SK-N-SH treated with all-trans-retinoic acid at 6 μM for 48 hours (cell line): Measurements from ENCODE around the gene CDH1.

Experiments
- ATAC-seq: fragments of 200-7000 bp; cut with Tn5 transposase; 3 replicates; pipeline ENCODE4 v1.9.1; 2020; ENCODE audit warnings: mild to moderate bottlenecking, moderate library complexity
- ARNTL ChIP-seq: fragments of 450-650 bp; formaldehyde crosslinking; IDR thresholded peaks from 2 replicates; pipeline ENCODE4 v1.5.0; 2020; ENCODE audit warnings: low read depth, mild to moderate bottlenecking, moderate library complexity, borderline replicate concordance
- BACH2 ChIP-seq: fragments of 250-450 bp; sonication (Bioruptor Pico); IDR thresholded peaks from 2 replicates; pipeline ENCODE4 v1.9.0; 2021; ENCODE audit warnings: mild to moderate bottlenecking, borderline replicate concordance
- ESRRG ChIP-seq: fragments of 250-450 bp; sonication (Bioruptor Pico); IDR thresholded peaks from 2 replicates; pipeline ENCODE4 v1.6.1; 2021; ENCODE audit warnings: mild to moderate bottlenecking
- GLIS3 ChIP-seq: fragments of 250-450 bp; sonication (Bioruptor Pico); IDR thresholded peaks from 2 replicates; pipeline ENCODE4 v1.5.0; 2020; ENCODE audit warnings: mild to moderate bottlenecking, moderate library complexity
- ISL1 ChIP-seq: fragments of 250-450 bp; sonication (Bioruptor Pico); IDR thresholded peaks from 2 replicates; pipeline ENCODE4 v2.1.2; 2022; ENCODE audit warnings: mild to moderate bottlenecking, moderate library complexity
- OSR1 ChIP-seq: fragments of 250-450 bp; sonication (Bioruptor Pico); IDR thresholded peaks from 2 replicates; pipeline ENCODE4 v1.8.0; 2022; ENCODE audit warnings: moderate library complexity, mild to moderate bottlenecking, inconsistent platforms
- PPARA ChIP-seq: fragments of 250-450 bp; sonication (Bioruptor Pico); IDR thresholded peaks from 2 replicates; pipeline ENCODE4 v1.5.0; 2020; ENCODE audit warnings: mild to moderate bottlenecking, borderline replicate concordance
- RARB ChIP-seq: fragments of 250-450 bp; sonication (Bioruptor Pico); IDR thresholded peaks from 2 replicates; pipeline ENCODE4 v1.8.0; 2021; ENCODE audit warnings: mild to moderate bottlenecking, moderate library complexity
- SNAI2 ChIP-seq: fragments of 250-450 bp; sonication (Bioruptor Pico); IDR thresholded peaks from 2 replicates; pipeline ENCODE4 v1.5.0; 2020; ENCODE audit warnings: mild to moderate bottlenecking, moderate library complexity
- TCF4 ChIP-seq: fragments of 250-450 bp; sonication (Bioruptor Pico); IDR thresholded peaks from 2 replicates; pipeline ENCODE4 v1.8.0; 2021; ENCODE audit warnings: mild to moderate bottlenecking, moderate library complexity, borderline replicate concordance
- TOX ChIP-seq: fragments of 250-450 bp; sonication (Bioruptor Pico); IDR thresholded peaks from 2 replicates; pipeline ENCODE4 v1.8.0; 2021; ENCODE audit warnings: mild to moderate bottlenecking, moderate library complexity, borderline replicate concordance
- ZC3H10 ChIP-seq: fragments of 250-450 bp; sonication (Bioruptor Pico); IDR thresholded peaks from 2 replicates; pipeline ENCODE4 v1.5.1; 2021; ENCODE audit warnings: mild to moderate bottlenecking, moderate library complexity
- ZFP3 ChIP-seq: fragments of 250-450 bp; sonication (Bioruptor Pico); IDR thresholded peaks from 2 replicates; pipeline ENCODE4 v1.5.0; 2020; ENCODE audit warnings: mild to moderate bottlenecking, moderate library complexity
- ZFP30 ChIP-seq: fragments of 450-650 bp; formaldehyde crosslinking; IDR thresholded peaks from 2 replicates; pipeline ENCODE4 v1.5.0; 2022; ENCODE audit warnings: mild to moderate bottlenecking, moderate library complexity
- ZNF565 ChIP-seq: fragments of 450-650 bp; formaldehyde crosslinking; conservative IDR thresholded peaks from 2 replicates; pipeline ENCODE4 v1.5.0; 2020; ENCODE audit warnings: low read depth, mild to moderate bottlenecking, moderate library complexity
- ZNF70 ChIP-seq: fragments of 450-650 bp; formaldehyde crosslinking; IDR thresholded peaks from 2 replicates; pipeline ENCODE4 v1.5.0; 2020; ENCODE audit warnings: mild to moderate bottlenecking, moderate library complexity
- ZNF8 ChIP-seq: fragments of 450-650 bp; formaldehyde crosslinking; IDR thresholded peaks from 2 replicates; pipeline ENCODE4 v1.5.0; 2020; ENCODE audit warnings: mild to moderate bottlenecking, moderate library complexity
- TF ChIP-seq, protein P1 (sequence below): fragments of 250-450 bp; sonication (Bioruptor Pico); IDR thresholded peaks from 2 replicates; pipeline ENCODE4 v1.5.1; 2020; ENCODE audit warnings: low read depth, mild to moderate bottlenecking, moderate library complexity
- TF ChIP-seq, protein P2 (sequence below): fragments of 250-450 bp; sonication (Bioruptor Pico); IDR thresholded peaks from 2 replicates; pipeline ENCODE4 v1.5.1; 2021; ENCODE audit warnings: mild to moderate bottlenecking, moderate library complexity
- TF ChIP-seq, protein P3 (sequence below): fragments of 250-450 bp; sonication (Bioruptor Pico); IDR thresholded peaks from 2 replicates; pipeline ENCODE4 v1.8.0; 2020; ENCODE audit warnings: mild to moderate bottlenecking, moderate library complexity, borderline replicate concordance
- TF ChIP-seq, protein P4 (sequence below): fragments of 250-450 bp; sonication (Bioruptor Pico); IDR thresholded peaks from 2 replicates; pipeline ENCODE4 v1.8.0; 2021; ENCODE audit warnings: low read depth, mild to moderate bottlenecking, moderate library complexity, borderline replicate concordance

CDH1 gene

DNA sequence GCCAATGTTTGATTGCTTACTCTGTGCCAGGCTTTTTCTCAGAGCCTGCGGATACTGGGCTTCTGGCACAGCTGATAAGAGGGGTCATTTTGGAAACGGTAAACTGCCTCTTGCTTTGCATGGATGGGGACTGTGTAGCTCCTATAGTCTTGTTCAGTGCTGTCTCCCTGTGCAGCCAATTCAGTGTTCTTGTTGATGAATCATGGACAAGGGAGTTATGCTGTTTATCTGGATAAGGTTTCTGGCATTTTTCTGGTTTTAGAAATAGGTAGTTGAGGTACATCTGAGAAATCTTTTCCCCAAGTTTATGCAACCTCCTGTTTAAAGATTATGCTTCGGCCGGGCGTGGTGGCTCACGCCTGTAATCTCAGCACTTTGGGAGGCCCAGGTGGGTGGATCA is 89.6 kb downstream of the CDH1 start:
- TF ChIP-seq PPARA (no peak), ZFP30 (CRISPR knock-in tag) (no peak), SNAI2 (no peak), ZNF565 (CRISPR knock-in tag) (no peak), ZC3H10 (CRISPR knock-in tag) (no peak), TCF4 (CRISPR knock-in tag) (no peak), ISL1 (CRISPR knock-in tag) (no peak), ZNF8 (CRISPR knock-in tag) (no peak), ZFP3 (CRISPR knock-in tag) (no peak), GLIS3 (CRISPR knock-in tag) (no peak), RARB (CRISPR knock-in tag) (no peak), ARNTL (CRISPR knock-in tag) (no peak), TOX (CRISPR knock-in tag) (no peak), ESRRG (CRISPR knock-in tag) (no peak), OSR1 (CRISPR knock-in tag) (no peak), ZNF70 (CRISPR knock-in tag) (no peak)
- TF ChIP-seq, protein P1, sequence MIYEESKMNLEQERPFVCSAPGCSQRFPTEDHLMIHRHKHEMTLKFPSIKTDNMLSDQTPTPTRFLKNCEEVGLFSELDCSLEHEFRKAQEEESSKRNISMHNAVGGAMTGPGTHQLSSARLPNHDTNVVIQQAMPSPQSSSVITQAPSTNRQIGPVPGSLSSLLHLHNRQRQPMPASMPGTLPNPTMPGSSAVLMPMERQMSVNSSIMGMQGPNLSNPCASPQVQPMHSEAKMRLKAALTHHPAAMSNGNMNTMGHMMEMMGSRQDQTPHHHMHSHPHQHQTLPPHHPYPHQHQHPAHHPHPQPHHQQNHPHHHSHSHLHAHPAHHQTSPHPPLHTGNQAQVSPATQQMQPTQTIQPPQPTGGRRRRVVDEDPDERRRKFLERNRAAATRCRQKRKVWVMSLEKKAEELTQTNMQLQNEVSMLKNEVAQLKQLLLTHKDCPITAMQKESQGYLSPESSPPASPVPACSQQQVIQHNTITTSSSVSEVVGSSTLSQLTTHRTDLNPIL: no peak
- TF ChIP-seq, protein P2, sequence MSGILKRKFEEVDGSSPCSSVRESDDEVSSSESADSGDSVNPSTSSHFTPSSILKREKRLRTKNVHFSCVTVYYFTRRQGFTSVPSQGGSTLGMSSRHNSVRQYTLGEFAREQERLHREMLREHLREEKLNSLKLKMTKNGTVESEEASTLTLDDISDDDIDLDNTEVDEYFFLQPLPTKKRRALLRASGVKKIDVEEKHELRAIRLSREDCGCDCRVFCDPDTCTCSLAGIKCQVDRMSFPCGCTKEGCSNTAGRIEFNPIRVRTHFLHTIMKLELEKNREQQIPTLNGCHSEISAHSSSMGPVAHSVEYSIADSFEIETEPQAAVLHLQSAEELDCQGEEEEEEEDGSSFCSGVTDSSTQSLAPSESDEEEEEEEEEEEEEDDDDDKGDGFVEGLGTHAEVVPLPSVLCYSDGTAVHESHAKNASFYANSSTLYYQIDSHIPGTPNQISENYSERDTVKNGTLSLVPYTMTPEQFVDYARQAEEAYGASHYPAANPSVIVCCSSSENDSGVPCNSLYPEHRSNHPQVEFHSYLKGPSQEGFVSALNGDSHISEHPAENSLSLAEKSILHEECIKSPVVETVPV (CRISPR knock-in tag): no peak
- TF ChIP-seq, protein P3, sequence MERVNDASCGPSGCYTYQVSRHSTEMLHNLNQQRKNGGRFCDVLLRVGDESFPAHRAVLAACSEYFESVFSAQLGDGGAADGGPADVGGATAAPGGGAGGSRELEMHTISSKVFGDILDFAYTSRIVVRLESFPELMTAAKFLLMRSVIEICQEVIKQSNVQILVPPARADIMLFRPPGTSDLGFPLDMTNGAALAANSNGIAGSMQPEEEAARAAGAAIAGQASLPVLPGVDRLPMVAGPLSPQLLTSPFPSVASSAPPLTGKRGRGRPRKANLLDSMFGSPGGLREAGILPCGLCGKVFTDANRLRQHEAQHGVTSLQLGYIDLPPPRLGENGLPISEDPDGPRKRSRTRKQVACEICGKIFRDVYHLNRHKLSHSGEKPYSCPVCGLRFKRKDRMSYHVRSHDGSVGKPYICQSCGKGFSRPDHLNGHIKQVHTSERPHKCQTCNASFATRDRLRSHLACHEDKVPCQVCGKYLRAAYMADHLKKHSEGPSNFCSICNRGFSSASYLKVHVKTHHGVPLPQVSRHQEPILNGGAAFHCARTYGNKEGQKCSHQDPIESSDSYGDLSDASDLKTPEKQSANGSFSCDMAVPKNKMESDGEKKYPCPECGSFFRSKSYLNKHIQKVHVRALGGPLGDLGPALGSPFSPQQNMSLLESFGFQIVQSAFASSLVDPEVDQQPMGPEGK (CRISPR knock-in tag): no peak
- TF ChIP-seq, protein P4, sequence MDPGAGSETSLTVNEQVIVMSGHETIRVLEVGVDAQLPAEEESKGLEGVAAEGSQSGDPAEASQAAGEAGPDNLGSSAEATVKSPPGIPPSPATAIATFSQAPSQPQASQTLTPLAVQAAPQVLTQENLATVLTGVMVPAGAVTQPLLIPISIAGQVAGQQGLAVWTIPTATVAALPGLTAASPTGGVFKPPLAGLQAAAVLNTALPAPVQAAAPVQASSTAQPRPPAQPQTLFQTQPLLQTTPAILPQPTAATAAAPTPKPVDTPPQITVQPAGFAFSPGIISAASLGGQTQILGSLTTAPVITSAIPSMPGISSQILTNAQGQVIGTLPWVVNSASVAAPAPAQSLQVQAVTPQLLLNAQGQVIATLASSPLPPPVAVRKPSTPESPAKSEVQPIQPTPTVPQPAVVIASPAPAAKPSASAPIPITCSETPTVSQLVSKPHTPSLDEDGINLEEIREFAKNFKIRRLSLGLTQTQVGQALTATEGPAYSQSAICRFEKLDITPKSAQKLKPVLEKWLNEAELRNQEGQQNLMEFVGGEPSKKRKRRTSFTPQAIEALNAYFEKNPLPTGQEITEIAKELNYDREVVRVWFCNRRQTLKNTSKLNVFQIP: no peak
- ATAC-seq: no peak

DNA sequence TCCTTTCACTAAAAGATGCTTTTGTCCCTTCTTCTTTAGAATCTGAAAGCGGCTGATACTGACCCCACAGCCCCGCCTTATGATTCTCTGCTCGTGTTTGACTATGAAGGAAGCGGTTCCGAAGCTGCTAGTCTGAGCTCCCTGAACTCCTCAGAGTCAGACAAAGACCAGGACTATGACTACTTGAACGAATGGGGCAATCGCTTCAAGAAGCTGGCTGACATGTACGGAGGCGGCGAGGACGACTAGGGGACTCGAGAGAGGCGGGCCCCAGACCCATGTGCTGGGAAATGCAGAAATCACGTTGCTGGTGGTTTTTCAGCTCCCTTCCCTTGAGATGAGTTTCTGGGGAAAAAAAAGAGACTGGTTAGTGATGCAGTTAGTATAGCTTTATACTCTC is 96.2 kb downstream of the CDH1 start:
- no peak for ATAC-seq
- no peak for TF ChIP-seq ZNF8 (CRISPR knock-in tag)
- TF ChIP-seq BACH2 (CRISPR knock-in tag): no peak
- TF ChIP-seq, protein P4: no peak
- TF ChIP-seq RARB (CRISPR knock-in tag): no peak
- TF ChIP-seq OSR1 (CRISPR knock-in tag): no peak
- TF ChIP-seq, protein P2 (CRISPR knock-in tag): no peak
- no peak for TF ChIP-seq ARNTL (CRISPR knock-in tag)

DNA sequence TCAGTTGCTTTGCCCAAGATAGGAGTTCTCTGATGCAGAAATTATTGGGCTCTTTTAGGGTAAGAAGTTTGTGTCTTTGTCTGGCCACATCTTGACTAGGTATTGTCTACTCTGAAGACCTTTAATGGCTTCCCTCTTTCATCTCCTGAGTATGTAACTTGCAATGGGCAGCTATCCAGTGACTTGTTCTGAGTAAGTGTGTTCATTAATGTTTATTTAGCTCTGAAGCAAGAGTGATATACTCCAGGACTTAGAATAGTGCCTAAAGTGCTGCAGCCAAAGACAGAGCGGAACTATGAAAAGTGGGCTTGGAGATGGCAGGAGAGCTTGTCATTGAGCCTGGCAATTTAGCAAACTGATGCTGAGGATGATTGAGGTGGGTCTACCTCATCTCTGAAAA is 97.5 kb downstream of the CDH1 start:
- ATAC-seq: no peak
- TF ChIP-seq, protein P2 (CRISPR knock-in tag): no peak
- TF ChIP-seq, protein P1: no peak
- TF ChIP-seq ZC3H10 (CRISPR knock-in tag) (no peak), TCF4 (CRISPR knock-in tag) (no peak), PPARA (no peak), ZNF565 (CRISPR knock-in tag) (no peak)
